A673 (cell line): ENCODE measurements around the gene UBASH3B.

Experiments used
- EZH2 ChIP-seq: fragments of 200-600 bp; sonication (generic); IDR thresholded peaks from 2 replicates; pipeline ENCODE4 v1.6.1; 2017; ENCODE audit warnings: borderline replicate concordance, low read depth, mild to moderate bottlenecking, mixed read lengths, antibody characterized with exemption, low read length; ENCODE audit not compliant: poor library complexity, severe bottlenecking
- TF ChIP-seq, protein P1 (sequence below): fragments of 300-800, 200-600 bp; sonication (generic); conservative IDR thresholded peaks from 2 replicates; pipeline ENCODE4 v1.5.1; 2017; ENCODE audit warnings: low read depth, mild to moderate bottlenecking, antibody characterized with exemption, low read length, moderate library complexity, mixed read lengths

DNA sequence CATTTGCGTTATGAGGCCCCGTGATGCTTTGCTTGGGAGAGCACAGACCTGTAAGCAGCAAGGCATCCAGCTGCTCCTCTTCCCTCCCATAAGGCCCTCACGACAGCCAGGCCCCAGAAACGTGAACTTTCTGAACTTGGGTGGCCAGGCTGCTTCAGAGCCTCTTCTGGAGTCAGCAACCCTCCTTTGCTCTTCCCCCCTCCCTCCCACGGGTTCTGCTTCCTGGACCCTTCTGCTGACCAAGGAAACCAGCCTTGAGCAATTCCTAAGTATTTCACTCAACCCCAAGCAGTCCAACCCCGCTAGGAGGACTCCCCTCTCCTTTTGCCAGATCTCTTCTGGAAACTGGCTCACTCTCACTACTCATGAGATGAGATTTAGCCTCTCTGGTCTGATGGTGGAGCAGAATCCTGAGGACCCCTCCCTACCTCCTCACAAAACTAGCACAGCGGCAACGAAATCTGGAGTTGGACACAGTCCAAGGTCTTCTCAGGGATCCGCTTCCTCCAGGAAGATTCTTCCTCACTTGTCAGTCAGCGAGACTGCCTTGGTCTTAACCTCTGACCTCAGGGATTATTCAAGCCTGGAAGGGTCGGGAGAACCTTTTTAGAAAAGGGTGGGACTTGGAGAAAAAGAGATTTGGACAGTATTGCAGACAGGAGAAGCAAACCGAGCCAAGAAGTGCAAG is 86.2 kb downstream of the UBASH3B start:
- TF ChIP-seq, protein P1, sequence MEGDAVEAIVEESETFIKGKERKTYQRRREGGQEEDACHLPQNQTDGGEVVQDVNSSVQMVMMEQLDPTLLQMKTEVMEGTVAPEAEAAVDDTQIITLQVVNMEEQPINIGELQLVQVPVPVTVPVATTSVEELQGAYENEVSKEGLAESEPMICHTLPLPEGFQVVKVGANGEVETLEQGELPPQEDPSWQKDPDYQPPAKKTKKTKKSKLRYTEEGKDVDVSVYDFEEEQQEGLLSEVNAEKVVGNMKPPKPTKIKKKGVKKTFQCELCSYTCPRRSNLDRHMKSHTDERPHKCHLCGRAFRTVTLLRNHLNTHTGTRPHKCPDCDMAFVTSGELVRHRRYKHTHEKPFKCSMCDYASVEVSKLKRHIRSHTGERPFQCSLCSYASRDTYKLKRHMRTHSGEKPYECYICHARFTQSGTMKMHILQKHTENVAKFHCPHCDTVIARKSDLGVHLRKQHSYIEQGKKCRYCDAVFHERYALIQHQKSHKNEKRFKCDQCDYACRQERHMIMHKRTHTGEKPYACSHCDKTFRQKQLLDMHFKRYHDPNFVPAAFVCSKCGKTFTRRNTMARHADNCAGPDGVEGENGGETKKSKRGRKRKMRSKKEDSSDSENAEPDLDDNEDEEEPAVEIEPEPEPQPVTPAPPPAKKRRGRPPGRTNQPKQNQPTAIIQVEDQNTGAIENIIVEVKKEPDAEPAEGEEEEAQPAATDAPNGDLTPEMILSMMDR: no peak
- no peak for TF ChIP-seq EZH2
